GM19240 (cell line): ENCODE results near the gene SMIM14.
"Not testable (repeated sequence)": the region's sequence is repeated elsewhere in the genome, so short reads cannot be mapped to it uniquely, and the experiment has no call there.

ENCODE experiments used
- DNase-seq: peaks from one replicate; pipeline ENCODE4 v3.0.0; 2011; ENCODE audit warnings: low spot score; ENCODE audit not compliant: insufficient read length

Gene SMIM14

DNA sequence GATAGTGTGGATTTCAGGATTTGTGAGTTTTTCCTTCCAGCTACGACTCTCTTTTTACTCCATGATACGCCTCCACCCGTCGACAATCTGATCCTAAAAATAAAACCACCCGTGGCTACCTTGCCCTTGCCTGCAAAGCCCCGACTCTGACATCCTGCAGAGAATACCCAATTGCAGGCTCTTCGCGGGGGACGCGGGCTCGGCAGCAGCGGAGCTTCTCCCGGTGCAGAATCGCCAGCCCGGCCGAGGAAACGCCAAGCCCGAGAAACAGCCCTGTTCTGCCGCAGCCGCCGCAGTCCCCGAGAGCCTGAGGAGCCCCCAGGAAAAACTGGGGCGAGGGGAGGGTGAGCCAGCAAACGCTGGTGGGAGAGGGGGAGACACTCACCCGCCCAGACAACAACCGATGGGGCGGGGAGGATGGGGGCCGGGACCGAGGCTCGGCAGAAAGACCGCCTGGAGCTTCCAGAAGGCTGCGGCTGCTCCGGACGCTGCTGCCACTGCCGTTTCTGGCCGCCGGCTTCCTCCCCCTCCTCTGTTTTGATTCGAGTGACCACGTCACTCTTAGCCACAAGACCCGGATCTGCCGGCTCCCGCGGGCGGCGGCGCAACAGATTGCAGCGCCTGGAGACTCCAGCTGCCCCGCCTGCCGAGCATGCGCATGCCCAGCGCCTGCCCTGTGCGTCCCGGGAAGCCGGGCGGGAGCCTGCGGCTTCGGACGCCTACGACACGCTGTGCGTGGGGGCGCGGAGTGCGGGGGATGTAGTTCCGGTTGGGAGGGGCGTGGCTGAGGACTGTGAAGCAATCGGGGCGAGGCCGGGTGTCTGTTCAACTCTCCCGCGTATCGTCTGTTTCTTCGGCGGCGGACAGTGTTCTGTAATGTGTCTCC, at the start of gene SMIM14:
Gene SMIM14, minus strand, starts transcription at position 512 of the 886 bp plus-strand sequence. CDS start 33,720 bp downstream, outside the sequence.
- peak; percentile 64 for DNase-seq

DNA sequence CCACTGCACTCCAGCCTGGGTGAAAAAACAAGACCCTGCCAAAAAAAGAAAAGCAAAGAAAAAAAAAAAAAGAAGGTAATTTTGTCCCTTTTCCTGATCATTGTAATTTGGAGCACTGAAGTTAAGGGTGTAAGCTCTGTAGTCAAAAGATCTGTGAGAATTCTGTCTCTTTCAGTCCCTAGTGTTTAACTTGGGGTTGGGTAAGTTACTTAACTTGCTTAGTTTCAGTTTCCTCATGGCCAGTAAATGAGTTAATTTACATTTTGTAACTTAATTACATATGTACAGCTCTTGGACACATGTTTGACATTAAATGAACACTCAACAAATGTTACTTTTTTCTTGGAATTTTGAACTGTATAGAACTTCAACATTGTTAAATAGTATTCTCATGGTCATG, 48.3 kb upstream of the SMIM14 start:
- no peak for DNase-seq

DNA sequence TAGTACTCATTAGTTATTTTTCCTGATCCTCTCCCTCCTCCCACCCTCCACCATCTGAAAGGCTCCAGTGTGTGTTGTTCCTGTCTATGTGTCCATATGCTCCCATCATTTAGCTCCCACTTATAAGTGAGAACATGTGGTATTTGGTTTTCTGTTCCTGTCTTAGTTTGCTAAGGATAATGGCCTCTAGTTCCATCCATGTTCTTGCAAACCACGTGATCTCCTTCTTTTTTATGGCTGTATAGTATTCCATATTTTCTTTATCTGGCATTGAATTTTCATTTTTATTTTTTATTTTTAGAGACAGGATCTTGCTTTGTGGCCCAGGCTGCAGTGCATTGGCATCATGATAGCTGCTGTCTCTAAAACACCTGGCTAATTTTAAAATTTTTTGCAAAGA, 47.3 kb upstream of the SMIM14 start:
- DNase-seq, result no peak

DNA sequence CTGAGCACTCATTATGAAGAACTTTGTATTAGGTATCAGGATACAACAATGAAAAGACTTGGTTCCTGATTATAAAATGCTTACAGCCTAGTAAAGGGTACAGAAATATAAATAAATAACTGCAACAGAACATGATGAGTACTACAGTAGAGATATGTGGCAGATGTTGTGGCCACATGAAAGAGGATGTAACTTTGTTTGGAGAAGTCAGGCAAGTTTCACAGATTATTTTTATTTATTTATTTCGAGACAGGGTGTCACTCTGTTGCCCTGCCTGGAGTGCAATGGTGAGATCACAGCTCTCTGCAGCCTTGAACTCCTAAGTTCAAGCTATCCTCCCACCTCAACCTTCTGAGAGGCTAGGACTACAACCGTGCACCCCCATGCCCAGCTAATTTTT, 43.5 kb upstream of the SMIM14 start:
- DNase-seq, result no peak

DNA sequence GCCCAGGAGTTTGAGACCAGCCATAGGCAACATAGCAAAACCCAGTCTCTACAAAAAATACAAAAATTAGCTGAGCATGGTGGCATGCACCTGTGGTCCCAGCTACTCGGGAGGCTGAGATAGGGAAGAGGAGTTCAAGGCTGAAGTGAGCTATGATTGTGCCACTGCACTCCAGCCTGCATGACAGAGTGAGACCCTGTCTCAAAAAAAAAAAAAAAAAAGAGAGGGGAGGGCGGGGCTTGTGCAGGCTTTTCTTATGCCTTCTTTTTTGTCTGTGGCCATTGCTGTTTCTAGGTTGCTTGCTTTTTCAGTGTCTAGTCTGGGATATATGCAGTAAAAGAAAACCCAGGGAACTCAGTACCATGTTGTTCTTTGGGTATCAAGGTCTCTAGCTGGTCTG, 42.3 kb upstream of the SMIM14 start:
- DNase-seq, result not testable (repeated sequence)

DNA sequence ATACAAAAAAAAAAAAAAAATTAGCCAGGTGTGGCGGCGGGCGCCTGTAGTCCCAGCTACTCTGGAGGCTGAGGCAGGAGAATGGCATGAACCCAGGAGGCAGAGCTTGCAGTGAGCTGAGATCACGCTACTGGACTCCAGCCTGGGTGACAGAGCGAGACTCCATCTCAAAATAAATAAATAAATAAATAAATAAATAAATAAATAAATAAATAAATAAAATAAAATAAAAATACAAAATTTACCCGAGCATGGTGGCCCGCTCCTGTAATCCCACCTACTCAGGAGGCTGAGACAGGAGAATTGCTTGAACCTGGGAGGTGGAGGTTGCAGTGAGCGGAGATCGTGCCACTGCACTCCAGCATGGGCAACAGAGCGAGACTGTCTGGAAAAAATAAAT, 37.0 kb upstream of the SMIM14 start:
- DNase-seq, result not testable (repeated sequence)

DNA sequence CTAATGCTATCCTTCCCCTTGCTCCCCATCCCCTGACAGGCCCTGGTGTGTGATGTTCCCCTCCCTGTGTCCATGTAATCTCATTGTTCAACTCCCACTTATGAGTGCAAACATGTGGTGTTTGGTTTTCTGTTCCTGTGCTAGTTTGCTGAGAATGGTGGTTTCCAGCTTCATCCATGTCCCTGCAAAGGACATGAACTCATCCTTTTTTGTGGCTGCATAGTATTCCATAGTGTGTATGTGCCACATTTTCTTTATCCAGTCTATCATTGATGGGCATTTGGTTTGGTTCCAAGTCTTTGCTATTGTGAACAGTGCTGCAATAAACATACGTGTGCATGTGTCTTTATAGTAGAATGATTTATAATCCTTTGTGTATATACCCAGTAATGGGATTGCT, 31.6 kb upstream of the SMIM14 start:
- not testable (repeated sequence) for DNase-seq

DNA sequence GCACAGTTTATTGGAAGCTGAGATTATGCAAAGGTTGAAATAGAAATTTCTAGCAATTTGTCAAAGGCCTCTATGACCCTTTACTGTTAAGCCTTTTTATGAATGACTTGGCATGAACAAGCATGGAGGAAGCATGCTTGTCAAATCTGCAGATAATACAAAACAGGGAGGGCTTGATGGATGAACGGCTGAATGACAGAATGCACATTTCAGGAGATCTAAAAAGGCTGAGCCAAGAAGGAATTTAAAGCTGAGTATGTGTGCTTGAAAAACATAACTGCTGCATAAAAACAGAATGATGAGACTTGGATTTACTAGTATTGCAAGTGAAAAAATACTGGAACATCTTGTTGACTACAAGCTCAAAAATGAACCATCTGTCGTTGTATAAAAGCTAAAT, 30.2 kb upstream of the SMIM14 start:
- DNase-seq, result no peak

DNA sequence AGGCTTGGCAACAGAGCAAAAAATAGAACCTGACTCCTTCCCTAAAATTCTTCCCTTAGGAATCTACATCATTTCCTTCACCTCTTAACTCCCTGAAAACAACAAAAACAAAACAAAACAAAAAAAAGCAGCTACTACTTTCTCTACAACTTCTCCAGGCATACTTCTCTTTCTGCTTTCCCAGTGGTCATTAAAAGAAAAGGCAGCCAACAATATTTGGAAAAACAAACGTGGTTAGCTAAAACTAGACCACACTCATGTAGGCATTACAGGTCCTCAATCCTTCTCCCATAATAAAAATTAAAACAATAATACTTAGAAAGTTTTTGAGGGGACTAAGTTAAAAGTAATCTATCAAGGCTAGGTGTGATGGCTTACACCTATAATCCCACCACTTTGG, 29.0 kb upstream of the SMIM14 start:
- no peak for DNase-seq

DNA sequence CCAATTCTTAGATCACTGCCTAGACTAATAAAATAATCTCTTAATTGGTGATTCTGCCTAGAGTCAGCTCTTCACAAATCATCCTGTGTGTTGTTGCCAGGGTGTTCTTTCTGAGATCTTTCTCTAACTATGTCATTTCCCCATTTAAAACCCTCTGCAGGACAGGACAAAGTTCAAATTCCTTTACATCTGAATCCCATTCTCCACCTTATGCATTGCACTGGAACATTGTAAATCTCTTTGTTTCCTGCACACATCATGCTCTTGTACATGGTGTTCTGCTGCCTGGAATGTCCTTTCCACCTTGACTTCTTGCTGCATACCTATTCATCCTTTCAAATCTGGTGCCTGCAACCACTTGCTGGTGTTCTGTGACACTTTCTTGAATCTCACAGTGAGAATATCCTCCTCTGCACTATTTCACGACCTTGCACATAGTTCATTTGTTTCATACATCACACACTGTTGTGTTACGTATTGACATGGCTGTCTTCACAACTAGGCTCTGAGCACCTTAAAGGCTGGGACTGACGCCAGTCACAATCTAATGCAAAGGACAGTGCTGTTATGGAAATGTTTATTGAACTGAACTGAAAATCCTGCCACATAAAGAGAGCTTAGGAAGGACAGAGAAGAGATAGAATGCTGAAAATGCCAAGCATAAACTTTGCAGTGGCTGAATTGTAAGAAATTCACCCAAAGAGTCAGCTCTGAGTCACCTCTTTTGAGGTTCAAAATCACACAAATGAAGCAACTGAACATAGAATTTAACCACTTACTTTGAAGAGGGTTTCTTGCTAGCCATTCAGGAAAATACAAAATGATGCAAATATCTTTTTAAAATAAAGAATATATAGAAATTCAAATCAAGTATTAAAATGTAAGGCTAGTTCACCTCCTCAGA, 26.4 kb upstream of the SMIM14 start:
- no peak for DNase-seq

DNA sequence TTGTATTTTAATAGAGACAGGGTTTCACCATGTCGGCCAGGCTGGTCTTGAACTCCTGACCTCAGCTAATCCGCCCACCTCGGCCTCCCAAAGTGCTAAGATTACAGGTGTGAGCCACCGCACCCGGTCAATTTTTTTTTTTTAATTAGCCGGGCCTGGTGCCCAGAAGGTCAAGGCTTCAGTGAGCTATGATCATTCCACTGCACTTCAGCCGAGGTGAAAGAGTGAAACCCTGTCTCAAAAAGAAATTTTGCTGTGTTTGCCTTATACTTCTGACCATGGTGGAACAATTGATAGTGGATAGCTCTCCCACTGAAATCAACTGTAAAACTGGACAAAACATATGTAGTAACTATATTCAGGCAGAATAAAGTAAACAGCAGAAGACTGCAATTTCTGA, 24.0 kb upstream of the SMIM14 start:
- DNase-seq, result no peak

DNA sequence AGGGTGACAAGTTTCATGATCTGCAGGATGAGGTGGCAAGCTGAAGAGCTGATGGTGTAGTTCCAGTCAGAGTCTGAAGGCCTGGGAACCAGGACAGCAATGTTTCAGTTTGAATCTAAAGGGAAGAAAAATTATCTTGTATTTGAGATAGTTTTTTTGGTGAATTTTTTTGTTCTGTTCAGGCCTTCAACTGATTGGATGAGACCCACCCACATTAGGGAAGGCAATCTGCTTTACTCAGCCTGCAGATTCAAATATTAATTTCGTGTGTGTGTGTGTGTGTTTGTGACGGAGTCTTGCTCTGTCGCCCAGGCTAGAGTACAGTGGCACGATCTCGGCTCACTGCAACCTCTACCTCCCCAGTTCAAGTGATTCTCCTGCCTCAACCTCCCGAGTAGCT, 22.1 kb upstream of the SMIM14 start:
- DNase-seq, result no peak

DNA sequence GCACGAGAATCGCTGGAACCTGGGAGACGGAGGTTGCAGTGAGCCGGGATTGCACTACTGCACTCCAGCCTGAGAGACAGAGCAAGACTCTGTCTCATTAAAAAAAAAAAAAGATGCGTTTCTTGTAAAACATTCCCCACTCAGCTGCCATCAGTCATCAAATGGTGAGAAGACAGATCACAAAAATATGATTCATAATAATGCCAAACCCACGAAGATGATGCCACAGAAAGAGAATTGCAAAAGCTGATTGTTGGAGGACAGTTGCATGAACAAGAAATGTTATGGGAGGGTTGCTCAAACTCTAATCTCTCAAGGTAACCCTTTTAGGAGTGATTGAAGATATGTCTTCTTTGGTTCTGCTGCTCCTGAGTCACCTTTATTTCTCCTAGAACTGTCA, 21.4 kb upstream of the SMIM14 start:
- DNase-seq, result no peak

DNA sequence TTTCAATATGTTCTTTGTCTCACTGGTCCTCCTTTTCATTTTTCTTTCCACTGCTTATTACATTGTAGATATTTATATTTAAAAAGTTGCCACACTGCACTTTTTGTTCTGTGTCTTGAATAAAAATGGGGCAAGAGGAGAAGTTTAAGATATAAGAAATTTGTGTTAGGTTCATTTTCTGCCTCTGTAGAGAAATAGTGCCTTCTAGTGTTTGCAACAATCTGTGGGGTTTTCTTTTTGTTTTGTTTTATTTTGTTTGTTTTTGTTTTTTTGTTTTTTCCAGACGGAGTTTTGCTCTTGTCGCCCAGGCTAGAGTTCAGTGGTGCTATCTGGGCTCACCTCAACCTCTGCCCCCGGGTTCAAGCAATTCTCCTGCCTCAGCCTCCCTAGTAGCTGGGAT, 20.1 kb upstream of the SMIM14 start:
- no peak for DNase-seq

DNA sequence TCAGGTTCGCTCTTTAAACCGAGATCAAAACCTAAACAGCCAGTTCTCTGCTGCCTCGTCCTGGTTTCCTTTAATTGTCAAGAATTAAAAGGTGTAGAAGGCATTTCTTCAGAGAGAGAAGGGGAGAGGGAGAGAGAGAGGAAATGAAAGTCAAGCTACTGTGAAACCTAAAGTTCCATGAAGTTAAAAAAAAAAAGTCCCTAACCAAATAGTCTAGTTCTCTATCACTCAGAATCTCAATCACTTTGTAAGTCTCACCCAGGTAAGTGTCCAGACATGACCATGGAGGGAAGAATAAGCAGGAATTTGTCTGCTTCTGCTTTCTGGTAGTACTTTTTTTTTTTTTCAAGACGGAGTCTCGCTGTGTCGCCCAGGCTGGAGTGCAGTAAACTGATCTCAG, 18.8 kb upstream of the SMIM14 start:
- DNase-seq, result no peak

DNA sequence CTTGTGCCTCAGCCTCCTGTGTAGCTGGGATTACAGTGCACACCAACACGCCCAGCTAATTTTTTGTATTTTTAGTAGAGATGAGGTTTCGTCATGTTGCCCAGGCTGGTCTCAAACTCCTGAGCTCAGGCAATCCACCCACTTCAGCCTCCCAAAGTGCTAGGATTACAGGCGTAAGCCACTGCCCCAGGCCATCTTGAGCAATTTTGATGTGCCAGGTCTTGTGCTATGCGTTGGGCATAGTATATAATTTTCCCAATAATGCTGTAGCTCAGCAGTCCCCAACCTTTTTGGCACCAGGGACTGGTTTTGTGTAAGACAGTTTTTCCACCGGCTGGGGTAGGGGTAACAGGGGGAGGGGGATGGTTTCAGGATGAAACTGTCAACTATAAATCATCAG, 18.0 kb upstream of the SMIM14 start:
- not testable (repeated sequence) for DNase-seq

DNA sequence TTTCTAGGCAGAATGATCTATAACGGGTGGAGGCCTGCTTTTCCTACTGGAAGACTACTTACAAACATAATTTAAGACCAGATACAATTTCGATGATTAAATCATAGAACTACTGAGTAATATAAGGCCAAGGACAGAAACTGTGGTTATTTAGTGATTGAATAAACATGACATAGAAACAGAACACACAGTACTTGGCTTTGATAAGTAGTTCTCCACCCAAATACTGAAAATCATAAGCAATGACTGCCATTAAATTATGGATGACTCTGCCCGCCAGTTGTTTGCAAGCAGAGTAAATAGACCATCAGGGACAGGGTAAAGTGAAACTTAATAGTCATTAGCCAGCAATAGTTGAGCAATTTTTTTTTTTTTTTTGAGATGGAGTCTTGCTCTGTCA, 17.2 kb upstream of the SMIM14 start:
- no peak for DNase-seq

DNA sequence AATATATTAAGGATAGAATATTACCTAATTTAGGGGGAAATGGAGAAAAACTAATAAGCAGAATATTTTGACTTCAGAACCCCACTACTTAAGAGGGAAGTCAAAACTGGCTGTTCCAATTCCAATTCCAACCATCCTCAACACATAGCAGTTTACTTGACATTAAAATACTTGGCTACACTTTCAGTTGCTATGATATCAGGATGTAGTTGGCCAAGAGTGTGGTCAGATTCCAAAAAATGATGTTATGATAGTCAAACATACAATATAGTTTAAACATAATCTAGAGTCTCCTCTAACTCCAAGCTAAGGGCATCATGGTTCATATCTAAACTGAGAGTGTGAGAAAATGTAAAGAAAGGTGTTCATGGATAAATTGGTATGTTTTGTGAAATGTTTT, 16.5 kb upstream of the SMIM14 start:
- no peak for DNase-seq

DNA sequence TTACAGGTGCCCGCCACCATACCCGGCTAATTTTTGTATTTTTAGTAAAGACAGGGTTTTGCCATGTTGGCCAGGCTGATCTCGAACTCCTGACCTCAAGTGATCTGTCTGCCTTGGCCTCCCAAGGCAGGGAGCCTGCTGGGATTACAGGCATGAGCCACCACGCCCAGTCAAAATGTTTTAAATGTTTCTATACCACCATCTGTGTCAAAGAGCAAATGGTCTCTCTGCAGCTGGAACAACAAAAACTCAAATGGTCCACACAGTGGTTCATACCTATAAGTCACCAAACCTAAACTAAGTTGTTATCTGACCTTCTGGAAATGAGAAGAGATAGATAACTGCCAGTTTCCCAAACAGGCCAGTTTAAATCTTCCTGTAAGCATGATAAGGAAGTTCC, 12.9 kb upstream of the SMIM14 start:
- not testable (repeated sequence) for DNase-seq

DNA sequence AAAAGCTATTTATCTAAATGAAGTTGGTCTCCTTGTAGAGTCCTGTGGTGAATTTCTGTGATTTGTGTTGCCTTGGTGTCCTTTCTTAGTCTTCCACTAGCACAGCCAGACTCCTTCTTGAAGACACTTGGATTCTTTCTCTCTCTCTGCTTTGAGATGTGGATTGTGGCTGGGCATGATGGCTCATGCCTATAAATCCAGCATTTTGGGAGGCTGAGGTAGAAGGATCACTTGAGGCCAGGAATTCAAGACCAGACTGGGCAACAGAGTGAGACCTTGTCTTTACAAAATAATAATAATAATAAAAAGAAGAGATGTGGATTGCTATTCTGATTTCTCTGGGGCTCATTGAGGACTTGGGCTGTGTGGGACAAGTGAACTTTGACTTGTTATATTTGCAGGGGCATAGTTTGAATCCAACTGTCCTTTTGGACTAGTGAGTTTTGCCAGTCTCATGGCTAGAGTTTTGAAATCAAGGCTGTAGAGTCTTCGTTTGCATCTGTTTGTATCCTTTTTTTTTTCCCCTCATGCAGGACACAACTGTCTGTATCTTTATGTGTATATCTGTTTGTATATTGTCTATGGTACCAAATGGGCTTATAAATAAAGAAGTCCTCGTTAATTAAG, 11.1 kb upstream of the SMIM14 start:
- no peak for DNase-seq

DNA sequence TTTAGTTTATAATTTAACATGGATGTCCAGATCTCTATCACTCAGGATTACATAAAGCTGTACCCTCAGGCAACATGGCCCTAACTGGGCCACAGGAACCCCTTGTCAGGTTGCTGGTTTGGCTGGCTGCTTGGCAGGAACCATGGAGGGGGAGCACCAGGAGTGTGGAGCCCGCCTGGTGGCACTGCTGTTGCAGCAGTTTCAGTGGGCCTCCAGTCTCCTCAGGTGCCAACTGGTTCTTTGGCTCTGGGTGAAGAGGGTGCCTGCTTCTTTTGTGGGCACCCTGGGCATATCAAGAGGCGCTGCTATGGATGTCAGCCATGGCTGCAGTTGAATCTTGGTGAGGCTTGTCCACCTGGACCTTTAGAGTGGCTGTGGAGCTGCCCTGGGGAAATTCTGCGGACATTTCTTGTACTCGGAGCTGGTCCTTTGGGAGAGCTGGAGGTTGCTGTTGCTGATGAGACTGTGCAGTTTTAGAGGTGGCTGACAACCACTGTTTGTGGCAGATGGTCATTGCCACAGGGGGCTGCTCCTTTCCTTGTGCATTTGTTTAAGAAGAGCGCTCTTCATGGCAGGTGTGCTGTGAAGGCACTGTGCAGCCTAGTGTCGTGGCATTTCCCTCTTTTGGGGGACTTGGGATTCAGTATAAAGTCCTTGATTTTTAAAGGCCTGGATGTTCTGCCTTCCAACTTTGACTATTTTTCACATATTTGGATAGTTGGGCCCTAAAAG, 10.3 kb upstream of the SMIM14 start:
- DNase-seq, result no peak
